ENCODE results near the gene RMC1. TPM values are rescaled to one million over a fixed set of nuclear protein-coding genes. Genes with fewer than 3 reads are reported as not detected.

RMC1 gene
- total RNA-seq, 1 donor from 2014 or later, result 28.3 TPM

- H3K9me3 Mint-ChIP-seq (ENCODE audit: unreplicated experiment), result no peaks in the 10 kb centered on the region
- H3K9ac ChIP-seq (ENCODE audit: low read length), result no peak overlapping the region
- TF ChIP-seq EZH2 (IDR thresholded peaks at IDR 0.05; ENCODE audit: insufficient read depth, low read length) (no peak), CTCF (IDR thresholded peaks at IDR 0.05; ENCODE audit: insufficient read depth, low read depth, low read length) (no peak)
- FAIRE-seq, result no peak
- no peak overlapping the region for H3K27ac Mint-ChIP-seq (ENCODE audit: unreplicated experiment)
- no peaks in the 10 kb centered on the region for H3K4me1 Mint-ChIP-seq (ENCODE audit: low read depth, unreplicated experiment)
- peaks cover 3% of the 10 kb centered on the region for H3K4me1 ChIP-seq (ENCODE audit: insufficient read depth, low read length)
- H4K20me1 ChIP-seq (ENCODE audit: insufficient read depth, low read length), result peaks cover 16% of the 10 kb centered on the region
- peaks cover 25% of the 10 kb centered on the region for H3K36me3 ChIP-seq (ENCODE audit: insufficient read depth, low read length)
- no peaks in the 10 kb centered on the region for H3K9me3 ChIP-seq (ENCODE audit: insufficient read depth, low read depth, low read length)
- H3K4me2 ChIP-seq (ENCODE audit: low read length), result no peak overlapping the region
- no peaks in the 10 kb centered on the region for H3K27me3 ChIP-seq (ENCODE audit: insufficient read depth, low read length)
- H3K79me2 ChIP-seq (ENCODE audit: insufficient read depth, low read length), result no peaks in the 10 kb centered on the region
- H3K36me3 Mint-ChIP-seq (ENCODE audit: low read depth, unreplicated experiment), result peaks cover 35% of the 10 kb centered on the region
- no peak overlapping the region for H3K27ac ChIP-seq (ENCODE audit: low read depth, low read length)
- H2AFZ ChIP-seq (ENCODE audit: low read depth, low read length), result no peak overlapping the region
- no peak overlapping the region for H3K4me3 Mint-ChIP-seq (ENCODE audit: unreplicated experiment)
- H3K27me3 Mint-ChIP-seq (ENCODE audit: low read depth, unreplicated experiment), result no peaks in the 10 kb centered on the region
- DNase-seq (ENCODE audit: low read depth), result no peak
- no peak overlapping the region for H3K4me3 ChIP-seq (ENCODE audit: insufficient read depth, low read depth, low read length)
These were observed 56.9 kb downstream of the RMC1 start for GRCh38 chr18:23560186-23560585.

- Histone ChIP-seq H3K9me3 (ENCODE audit: insufficient read depth, low read depth, low read length) (no peaks in the 10 kb centered on the region), H3K36me3 (ENCODE audit: insufficient read depth, low read length) (peaks cover 31% of the 10 kb centered on the region), H3K79me2 (ENCODE audit: insufficient read depth, low read length) (no peaks in the 10 kb centered on the region), H3K4me2 (ENCODE audit: low read length) (no peak overlapping the region), H3K4me3 (ENCODE audit: insufficient read depth, low read depth, low read length) (no peak overlapping the region), H3K9ac (ENCODE audit: low read length) (no peak overlapping the region), H4K20me1 (ENCODE audit: insufficient read depth, low read length) (peaks cover 11% of the 10 kb centered on the region), H3K4me1 (ENCODE audit: insufficient read depth, low read length) (peaks cover 3% of the 10 kb centered on the region), H3K27ac (ENCODE audit: low read depth, low read length) (no peak overlapping the region), H3K27me3 (ENCODE audit: insufficient read depth, low read length) (no peaks in the 10 kb centered on the region), H2AFZ (ENCODE audit: low read depth, low read length) (no peak overlapping the region)
- DNase-seq (ENCODE audit: low read depth), result peak; percentile 68
- no peak for FAIRE-seq
- no peaks in the 10 kb centered on the region for H3K27me3 Mint-ChIP-seq (ENCODE audit: low read depth, unreplicated experiment)
- TF ChIP-seq EZH2 (IDR thresholded peaks at IDR 0.05; ENCODE audit: insufficient read depth, low read length), result no peak
- TF ChIP-seq CTCF (IDR thresholded peaks at IDR 0.05; ENCODE audit: insufficient read depth, low read depth, low read length), result no peak
- no peak overlapping the region for H3K4me3 Mint-ChIP-seq (ENCODE audit: unreplicated experiment)
- no peaks in the 10 kb centered on the region for H3K9me3 Mint-ChIP-seq (ENCODE audit: unreplicated experiment)
- no peaks in the 10 kb centered on the region for H3K4me1 Mint-ChIP-seq (ENCODE audit: low read depth, unreplicated experiment)
- peaks cover 31% of the 10 kb centered on the region for H3K36me3 Mint-ChIP-seq (ENCODE audit: low read depth, unreplicated experiment)
- H3K27ac Mint-ChIP-seq (ENCODE audit: unreplicated experiment), result no peak overlapping the region
These were observed 60.2 kb downstream of the RMC1 start for GRCh38 chr18:23563377-23564043.

GRCh38 chr18:23565916-23566547 lies 62.7 kb downstream of the RMC1 start:
- peaks cover 22% of the 10 kb centered on the region for H3K36me3 Mint-ChIP-seq (ENCODE audit: low read depth, unreplicated experiment)
- no peak overlapping the region for H3K27ac Mint-ChIP-seq (ENCODE audit: unreplicated experiment)

More at GRCh38 chr18:23565916-23566547, 62.7 kb downstream of the RMC1 start:
- Histone ChIP-seq H3K4me3 (ENCODE audit: insufficient read depth, low read depth, low read length) (no peak overlapping the region), H3K79me2 (ENCODE audit: insufficient read depth, low read length) (no peaks in the 10 kb centered on the region), H3K4me1 (ENCODE audit: insufficient read depth, low read length) (peaks cover 3% of the 10 kb centered on the region), H3K9ac (ENCODE audit: low read length) (no peak overlapping the region), H3K27ac (ENCODE audit: low read depth, low read length) (no peak overlapping the region), H3K4me2 (ENCODE audit: low read length) (no peak overlapping the region), H3K27me3 (ENCODE audit: insufficient read depth, low read length) (no peaks in the 10 kb centered on the region), H4K20me1 (ENCODE audit: insufficient read depth, low read length) (peaks cover 16% of the 10 kb centered on the region), H3K36me3 (ENCODE audit: insufficient read depth, low read length) (peaks cover 37% of the 10 kb centered on the region), H2AFZ (ENCODE audit: low read depth, low read length) (no peak overlapping the region), H3K9me3 (ENCODE audit: insufficient read depth, low read depth, low read length) (no peaks in the 10 kb centered on the region)
- no peak for DNase-seq (ENCODE audit: low read depth)
- Mint-ChIP-seq H3K9me3 (ENCODE audit: unreplicated experiment) (no peaks in the 10 kb centered on the region), H3K27me3 (ENCODE audit: low read depth, unreplicated experiment) (no peaks in the 10 kb centered on the region), H3K4me1 (ENCODE audit: low read depth, unreplicated experiment) (no peaks in the 10 kb centered on the region), H3K4me3 (ENCODE audit: unreplicated experiment) (no peak overlapping the region)
- TF ChIP-seq EZH2 (IDR thresholded peaks at IDR 0.05; ENCODE audit: insufficient read depth, low read length), result no peak
- no peak for FAIRE-seq

Measured in astrocyte (in vitro differentiated cells and primary cell).